Endothelial cell of umbilical vein (primary cell): ENCODE measurements around the gene EIF4B.

Experiments used
- MYC ChIP-seq: IDR thresholded peaks from one replicate; pipeline ENCODE4 v1.6.1; 2011; ENCODE audit warnings: mild to moderate bottlenecking, low read depth, low read length
- POLR2A ChIP-seq: IDR thresholded peaks from 2 replicates; pipeline ENCODE4 v1.6.1; 2012; ENCODE audit warnings: low read depth, mild to moderate bottlenecking, control low read depth, low read length
- TF ChIP-seq, protein P1 (sequence below), 2 donors: IDR thresholded peaks; 1 replicate in 1 of 2; 2 replicates in 1 of 2; pipeline ENCODE4 v1.5.1; 2011; ENCODE audit warnings: low read length in 2 of 2, mild to moderate bottlenecking in 2 of 2, moderate library complexity in 2 of 2, control low read depth in 1 of 2, inconsistent platforms in 1 of 2, low read depth in 1 of 2; ENCODE audit not compliant: insufficient read depth in 1 of 2; ENCODE audit errors: extremely low read depth in 1 of 2
- TF ChIP-seq, protein P2 (sequence below): IDR thresholded peaks from 2 replicates; pipeline ENCODE4 v1.6.1; 2011; ENCODE audit not compliant: insufficient read depth, insufficient read length

DNA sequence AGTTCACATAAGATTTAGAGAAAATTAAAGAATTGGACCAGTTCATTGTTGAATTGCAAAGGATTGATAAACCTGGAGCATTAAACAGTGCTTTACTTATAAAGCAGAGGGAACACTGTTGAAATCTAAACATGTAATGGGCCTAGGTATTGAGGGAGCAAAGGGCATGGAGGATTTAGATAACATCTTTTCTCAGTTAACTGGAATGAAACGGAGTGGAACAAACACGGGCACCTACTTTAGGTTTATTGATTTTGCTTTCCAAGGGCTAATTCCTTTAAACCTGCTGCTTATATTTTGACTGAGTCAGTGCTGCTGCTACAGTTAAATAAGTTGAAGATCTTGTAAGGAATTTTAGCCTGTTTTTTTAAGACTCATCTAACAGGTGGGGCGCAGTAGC, 5.6 kb downstream of the EIF4B start:
- no peak for TF ChIP-seq POLR2A
- no peak for TF ChIP-seq MYC
- TF ChIP-seq, protein P1, sequence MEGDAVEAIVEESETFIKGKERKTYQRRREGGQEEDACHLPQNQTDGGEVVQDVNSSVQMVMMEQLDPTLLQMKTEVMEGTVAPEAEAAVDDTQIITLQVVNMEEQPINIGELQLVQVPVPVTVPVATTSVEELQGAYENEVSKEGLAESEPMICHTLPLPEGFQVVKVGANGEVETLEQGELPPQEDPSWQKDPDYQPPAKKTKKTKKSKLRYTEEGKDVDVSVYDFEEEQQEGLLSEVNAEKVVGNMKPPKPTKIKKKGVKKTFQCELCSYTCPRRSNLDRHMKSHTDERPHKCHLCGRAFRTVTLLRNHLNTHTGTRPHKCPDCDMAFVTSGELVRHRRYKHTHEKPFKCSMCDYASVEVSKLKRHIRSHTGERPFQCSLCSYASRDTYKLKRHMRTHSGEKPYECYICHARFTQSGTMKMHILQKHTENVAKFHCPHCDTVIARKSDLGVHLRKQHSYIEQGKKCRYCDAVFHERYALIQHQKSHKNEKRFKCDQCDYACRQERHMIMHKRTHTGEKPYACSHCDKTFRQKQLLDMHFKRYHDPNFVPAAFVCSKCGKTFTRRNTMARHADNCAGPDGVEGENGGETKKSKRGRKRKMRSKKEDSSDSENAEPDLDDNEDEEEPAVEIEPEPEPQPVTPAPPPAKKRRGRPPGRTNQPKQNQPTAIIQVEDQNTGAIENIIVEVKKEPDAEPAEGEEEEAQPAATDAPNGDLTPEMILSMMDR (IDR thresholded peaks at IDR 0.05; ENCODE audit: extremely low read depth in 1 of 2, insufficient read depth in 1 of 2, low read depth in 1 of 2, low read length in 2 of 2), result no peak
- TF ChIP-seq, protein P2, sequence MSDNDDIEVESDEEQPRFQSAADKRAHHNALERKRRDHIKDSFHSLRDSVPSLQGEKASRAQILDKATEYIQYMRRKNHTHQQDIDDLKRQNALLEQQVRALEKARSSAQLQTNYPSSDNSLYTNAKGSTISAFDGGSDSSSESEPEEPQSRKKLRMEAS, result no peak
